Calu3 (cell line): Measurements from ENCODE around the gene TMA7B. TPM values are rescaled to one million over a fixed set of nuclear protein-coding genes. Genes with fewer than 3 reads are reported as not detected.

Experiments used
- BruUV-seq: library from RNA; stranded (reverse); fragments of 400-500 nt; replicated peaks from 2 replicates; lab custom pipeline; 2021; lab: Mats Ljungman, UMichigan
- CTCF ChIA-PET: fragments of 300-600 bp; sonication (Branson Sonifier 250); formaldehyde crosslinking; loops from one replicate; lab custom pipeline; 2022; ENCODE audit warnings: antibody characterized with exemption; lab: Charles Lee
- DNase-seq: peaks from one replicate; pipeline ENCODE4 v3.0.0; 2022
- H3K27ac Mint-ChIP-seq: one replicate; pipeline ENCODE4 v1.8.0; 2022; ENCODE audit warnings: mixed read lengths; ENCODE audit not compliant: unreplicated experiment
- H3K27me3 Mint-ChIP-seq: one replicate; pipeline ENCODE4 v1.8.0; 2022; ENCODE audit warnings: mixed read lengths; ENCODE audit not compliant: unreplicated experiment
- H3K36me3 Mint-ChIP-seq: one replicate; pipeline ENCODE4 v1.8.0; 2022; ENCODE audit warnings: mild to moderate bottlenecking, moderate library complexity, mixed read lengths; ENCODE audit not compliant: insufficient read depth, unreplicated experiment
- H3K4me1 Mint-ChIP-seq: one replicate; pipeline ENCODE4 v1.8.0; 2022; ENCODE audit warnings: mild to moderate bottlenecking, low read depth, mixed read lengths; ENCODE audit not compliant: unreplicated experiment
- H3K4me3 Mint-ChIP-seq: one replicate; pipeline ENCODE4 v1.8.0; 2022; ENCODE audit warnings: mild to moderate bottlenecking, low read depth, moderate library complexity, mixed read lengths; ENCODE audit not compliant: unreplicated experiment
- H3K9me3 Mint-ChIP-seq: one replicate; pipeline ENCODE4 v1.8.0; 2022; ENCODE audit warnings: low read depth, mixed read lengths; ENCODE audit not compliant: unreplicated experiment
- intact Hi-C: fragments of 100-400 bp; cut with micrococcal nuclease; formaldehyde crosslinking; loops from one replicate; pipeline ENCODE4 v1.10.0; 2022; ENCODE audit not compliant: unreplicated experiment
- total RNA-seq: library from RNA; stranded (reverse); gene quantifications from 2 replicates; pipeline ENCODE4 v1.2.3, GENCODE V29; 2022
- TF ChIP-seq, protein P1 (sequence below): fragments of 200-600 bp; IDR thresholded peaks from one replicate; pipeline ENCODE4 v1.8.0; 2022; ENCODE audit warnings: antibody characterized with exemption; ENCODE audit not compliant: unreplicated experiment

TMA7B gene
- total RNA-seq, 1 experiment from 2014 or later: not detected

DNA sequence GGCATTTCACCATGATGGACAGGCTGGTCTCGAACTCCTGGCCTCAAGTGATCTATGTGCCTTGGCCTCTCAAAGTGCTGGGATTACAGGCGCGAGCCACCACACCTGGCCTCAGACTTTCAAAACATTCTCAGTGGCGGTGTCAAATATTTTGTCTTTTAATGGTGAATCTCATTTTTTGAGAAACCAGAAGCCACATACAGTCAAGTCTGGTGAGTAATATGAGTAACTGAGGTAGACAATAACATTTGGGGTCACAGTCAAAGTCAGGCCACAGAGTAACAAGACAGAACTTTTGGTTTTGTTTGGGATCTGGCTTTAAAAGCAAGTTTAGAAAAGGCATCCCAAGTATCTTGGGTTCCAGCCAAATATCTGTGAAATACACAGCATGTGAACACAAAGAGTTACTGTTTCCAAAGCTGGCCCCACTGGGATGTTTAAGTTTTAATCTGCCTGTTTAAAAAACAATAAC, 5.6 kb upstream of the TMA7B start:
- no TSS peak for BruUV-seq
- no peaks in the 10 kb centered on the region for H3K9me3 Mint-ChIP-seq
- no peak overlapping the region for H3K4me3 Mint-ChIP-seq
- peaks cover 5% of the 10 kb centered on the region for H3K4me1 Mint-ChIP-seq
- H3K36me3 Mint-ChIP-seq: peaks cover 5% of the 10 kb centered on the region
- DNase-seq: peak; percentile 25
- TF ChIP-seq, protein P1, sequence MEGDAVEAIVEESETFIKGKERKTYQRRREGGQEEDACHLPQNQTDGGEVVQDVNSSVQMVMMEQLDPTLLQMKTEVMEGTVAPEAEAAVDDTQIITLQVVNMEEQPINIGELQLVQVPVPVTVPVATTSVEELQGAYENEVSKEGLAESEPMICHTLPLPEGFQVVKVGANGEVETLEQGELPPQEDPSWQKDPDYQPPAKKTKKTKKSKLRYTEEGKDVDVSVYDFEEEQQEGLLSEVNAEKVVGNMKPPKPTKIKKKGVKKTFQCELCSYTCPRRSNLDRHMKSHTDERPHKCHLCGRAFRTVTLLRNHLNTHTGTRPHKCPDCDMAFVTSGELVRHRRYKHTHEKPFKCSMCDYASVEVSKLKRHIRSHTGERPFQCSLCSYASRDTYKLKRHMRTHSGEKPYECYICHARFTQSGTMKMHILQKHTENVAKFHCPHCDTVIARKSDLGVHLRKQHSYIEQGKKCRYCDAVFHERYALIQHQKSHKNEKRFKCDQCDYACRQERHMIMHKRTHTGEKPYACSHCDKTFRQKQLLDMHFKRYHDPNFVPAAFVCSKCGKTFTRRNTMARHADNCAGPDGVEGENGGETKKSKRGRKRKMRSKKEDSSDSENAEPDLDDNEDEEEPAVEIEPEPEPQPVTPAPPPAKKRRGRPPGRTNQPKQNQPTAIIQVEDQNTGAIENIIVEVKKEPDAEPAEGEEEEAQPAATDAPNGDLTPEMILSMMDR: no peak
- H3K27me3 Mint-ChIP-seq: peaks cover 30% of the 10 kb centered on the region
- intact Hi-C loops: no loop called here
- H3K27ac Mint-ChIP-seq: no peak overlapping the region
- CTCF ChIA-PET: no interaction called here

GRCh38 chr22:39955675-39956074, 4.5 kb upstream of the TMA7B start:
- Mint-ChIP-seq H3K9me3 (no peaks in the 10 kb centered on the region), H3K4me1 (peaks cover 12% of the 10 kb centered on the region), H3K27me3 (peaks cover 34% of the 10 kb centered on the region), H3K4me3 (no peak overlapping the region), H3K36me3 (peaks cover 5% of the 10 kb centered on the region), H3K27ac (no peak overlapping the region)
- CTCF ChIA-PET: no interaction called here
- intact Hi-C loops: no loop called here
- DNase-seq: no peak
- no TSS peak for BruUV-seq
- TF ChIP-seq, protein P1: no peak

DNA sequence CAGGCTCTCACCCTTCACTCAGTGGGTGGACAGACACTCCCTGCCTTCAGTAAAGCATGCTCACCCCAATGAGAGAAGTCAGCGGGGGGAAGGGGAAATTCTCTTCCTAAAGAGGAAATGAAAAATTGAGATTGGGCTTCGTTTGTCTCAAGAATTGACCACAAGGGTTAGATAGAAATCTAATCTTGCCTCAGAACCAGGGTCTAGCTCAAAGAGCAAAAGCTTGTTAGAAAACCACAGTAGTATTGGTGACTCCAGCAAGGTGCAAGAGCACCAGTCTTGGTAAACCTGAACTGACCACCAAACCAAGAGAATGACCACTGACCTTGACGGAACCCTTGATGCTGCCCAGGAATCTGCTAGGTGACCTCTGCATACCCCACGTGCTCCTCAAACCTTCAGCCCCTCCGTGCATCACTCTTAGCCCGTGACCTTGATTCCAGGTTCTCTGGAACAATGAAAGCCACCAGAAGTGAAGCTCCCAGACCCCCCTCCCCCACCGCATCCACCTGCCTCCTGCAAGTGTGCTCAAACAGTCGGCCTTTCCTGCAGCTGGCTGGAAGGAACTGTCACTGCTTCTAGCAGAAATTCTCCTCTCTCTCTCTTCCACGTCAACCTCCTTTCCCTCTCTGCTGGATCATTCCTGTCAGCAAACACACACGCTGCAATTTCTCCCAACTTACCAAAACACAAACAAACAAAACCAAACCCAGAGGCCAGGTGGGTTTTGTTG, 3.1 kb upstream of the TMA7B start:
- CTCF ChIA-PET: interaction anchor here (0.6 kb wide), 1 partner anchor 365 kb away, joined by 3 read pairs; no protein-coding TSS in a partner anchor

DNA sequence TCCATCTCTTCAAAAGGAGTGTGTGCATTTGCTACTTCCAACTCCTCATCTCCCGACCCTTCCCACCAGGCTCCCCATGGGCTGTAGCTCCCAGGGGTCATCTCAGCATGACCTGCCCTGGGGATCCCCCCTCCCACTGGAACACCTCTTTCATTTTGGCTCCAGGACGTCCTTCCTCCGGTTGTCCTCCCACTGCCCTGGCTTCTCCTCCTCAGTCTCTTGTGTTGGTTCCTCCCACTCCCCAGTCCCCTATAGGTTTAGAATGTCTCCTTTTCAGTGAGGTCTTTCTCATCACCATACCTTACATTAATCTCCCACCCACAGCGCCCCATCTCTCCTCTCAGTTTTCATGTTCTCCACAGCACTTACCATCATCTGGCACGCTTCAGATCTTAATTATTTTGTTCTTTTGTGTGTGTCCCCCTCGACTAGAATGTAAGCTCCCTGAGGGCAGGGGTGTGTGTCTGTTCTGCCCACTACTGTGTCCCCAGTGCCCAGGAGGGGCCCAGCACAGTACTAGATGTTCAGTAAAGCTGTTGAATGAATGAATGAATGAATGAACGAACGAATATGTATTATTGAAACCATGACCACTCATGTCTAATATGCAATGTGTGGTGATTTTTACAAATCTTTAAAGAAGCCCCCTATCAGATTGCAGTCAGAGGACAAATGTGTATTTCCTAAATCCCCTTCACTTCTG, 2.0 kb upstream of the TMA7B start:
- DNase-seq: no peak
- peaks cover 44% of the 10 kb centered on the region for H3K27me3 Mint-ChIP-seq
- no TSS peak for BruUV-seq
- no peak overlapping the region for H3K4me3 Mint-ChIP-seq
- no peak overlapping the region for H3K27ac Mint-ChIP-seq
- peaks cover 5% of the 10 kb centered on the region for H3K36me3 Mint-ChIP-seq
- TF ChIP-seq, protein P1: no peak
- no peaks in the 10 kb centered on the region for H3K9me3 Mint-ChIP-seq
- intact Hi-C loops: no loop called here
- peaks cover 12% of the 10 kb centered on the region for H3K4me1 Mint-ChIP-seq
- CTCF ChIA-PET: no interaction called here

More for the DNA sequence above, 3.1 kb upstream of the TMA7B start:
- TF ChIP-seq, protein P1: no peak
- no peaks in the 10 kb centered on the region for H3K9me3 Mint-ChIP-seq
- H3K27me3 Mint-ChIP-seq: peaks cover 44% of the 10 kb centered on the region
- H3K4me1 Mint-ChIP-seq: peaks cover 12% of the 10 kb centered on the region
- no peak overlapping the region for H3K27ac Mint-ChIP-seq
- no peak overlapping the region for H3K4me3 Mint-ChIP-seq
- intact Hi-C loops: no loop called here
- no peak for DNase-seq
- BruUV-seq: no TSS peak
- peaks cover 5% of the 10 kb centered on the region for H3K36me3 Mint-ChIP-seq
